Measurements from ENCODE around the gene SND1.

GRCh38 chr7:127755521-127755920, 103.5 kb downstream of the SND1 start:
- TF ChIP-seq CTCF (IDR thresholded peaks at IDR 0.05) (no peak), POLR2A (IDR thresholded peaks at IDR 0.05) (no peak)
